Ishikawa (cell line): ENCODE results near the gene SPTBN5.

Source experiments
- CEBPB ChIP-seq: IDR thresholded peaks from 2 replicates; pipeline ENCODE4 v1.6.1; 2012
- EGR1 ChIP-seq: IDR thresholded peaks from 2 replicates; pipeline ENCODE4 v1.6.1; 2012
- EP300 ChIP-seq: IDR thresholded peaks from 2 replicates; pipeline ENCODE4 v1.6.1; 2012; ENCODE audit warnings: borderline replicate concordance
- FOXM1 ChIP-seq: IDR thresholded peaks from 2 replicates; pipeline ENCODE4 v1.6.1; 2012; ENCODE audit warnings: low read depth, borderline replicate concordance
- NFIC ChIP-seq: IDR thresholded peaks from 2 replicates; pipeline ENCODE4 v1.6.1; 2012
- RAD21 ChIP-seq: IDR thresholded peaks from 2 replicates; pipeline ENCODE4 v1.6.1; 2012; ENCODE audit warnings: low read depth
- TAF1 ChIP-seq: IDR thresholded peaks from 2 replicates; pipeline ENCODE4 v1.6.1; 2012; ENCODE audit warnings: low read depth, mild to moderate bottlenecking
- TCF12 ChIP-seq: IDR thresholded peaks from 2 replicates; pipeline ENCODE4 v1.6.1; 2012; ENCODE audit warnings: low read depth
- TEAD4 ChIP-seq: IDR thresholded peaks from 2 replicates; pipeline ENCODE4 v1.6.1; 2012
- YY1 ChIP-seq: IDR thresholded peaks from 2 replicates; pipeline ENCODE4 v1.6.1; 2012; ENCODE audit warnings: low read depth
- ZBTB7A ChIP-seq: IDR thresholded peaks from 2 replicates; pipeline ENCODE4 v1.6.1; 2012; ENCODE audit warnings: low read depth
- TF ChIP-seq, protein P1 (sequence below): IDR thresholded peaks from 2 replicates; pipeline ENCODE4 v1.6.1; 2012
- TF ChIP-seq, protein P2 (sequence below): IDR thresholded peaks from 2 replicates; pipeline ENCODE4 v1.6.1; 2012; ENCODE audit warnings: low read depth, mild to moderate bottlenecking
- TF ChIP-seq, protein P3 (sequence below): IDR thresholded peaks from 2 replicates; pipeline ENCODE4 v1.6.1; 2012

The SPTBN5 gene

DNA sequence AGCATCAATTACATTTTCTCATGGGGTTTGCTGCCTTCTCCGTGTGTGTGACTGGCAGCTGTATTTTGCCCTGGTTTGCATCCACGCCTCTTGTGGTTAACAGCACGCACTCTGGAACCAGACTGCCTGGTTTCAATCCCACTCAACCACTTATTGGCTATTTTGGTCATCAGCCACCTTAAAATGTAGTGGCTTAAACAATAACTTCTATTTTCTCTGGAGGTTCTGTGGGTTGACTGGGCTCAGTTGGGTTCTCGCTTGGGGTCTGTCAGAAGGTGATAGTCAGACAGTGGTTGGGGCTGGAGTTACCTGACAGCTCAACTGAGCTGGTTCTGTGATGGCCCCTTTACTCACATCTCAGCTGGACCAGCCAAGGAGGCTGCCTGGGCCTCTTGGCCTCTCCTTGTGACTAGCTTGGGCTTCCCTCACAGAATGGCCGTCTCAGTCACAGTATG is 41.7 kb upstream of the SPTBN5 start:
- TF ChIP-seq TAF1 (no peak), NFIC (no peak), RAD21 (no peak), YY1 (no peak), TCF12 (no peak), EP300 (no peak), TEAD4 (no peak), FOXM1 (no peak), ZBTB7A (no peak), EGR1 (no peak)
- TF ChIP-seq, protein P1, sequence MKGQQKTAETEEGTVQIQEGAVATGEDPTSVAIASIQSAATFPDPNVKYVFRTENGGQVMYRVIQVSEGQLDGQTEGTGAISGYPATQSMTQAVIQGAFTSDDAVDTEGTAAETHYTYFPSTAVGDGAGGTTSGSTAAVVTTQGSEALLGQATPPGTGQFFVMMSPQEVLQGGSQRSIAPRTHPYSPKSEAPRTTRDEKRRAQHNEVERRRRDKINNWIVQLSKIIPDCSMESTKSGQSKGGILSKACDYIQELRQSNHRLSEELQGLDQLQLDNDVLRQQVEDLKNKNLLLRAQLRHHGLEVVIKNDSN, result no peak

DNA sequence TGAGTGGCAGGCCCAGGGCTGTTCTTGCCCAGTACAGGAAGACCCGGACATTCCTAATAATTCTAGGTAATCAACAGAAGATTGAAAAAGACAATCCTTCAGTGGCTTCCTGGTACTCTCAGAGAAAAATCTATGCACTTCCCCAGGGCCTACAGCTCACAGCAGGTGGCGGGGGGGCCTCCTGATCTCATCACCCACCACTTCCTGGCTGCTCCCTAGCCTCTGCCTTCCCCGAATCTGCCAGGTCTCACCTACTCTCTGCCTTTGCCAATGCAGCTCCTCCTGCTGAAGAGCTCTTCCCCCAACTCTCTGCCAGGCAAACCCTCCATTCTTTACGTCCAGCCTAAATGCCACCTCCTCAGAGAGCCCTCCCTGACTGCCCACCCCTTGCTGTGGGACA is 41.0 kb upstream of the SPTBN5 start:
- TF ChIP-seq TAF1, result no peak

DNA sequence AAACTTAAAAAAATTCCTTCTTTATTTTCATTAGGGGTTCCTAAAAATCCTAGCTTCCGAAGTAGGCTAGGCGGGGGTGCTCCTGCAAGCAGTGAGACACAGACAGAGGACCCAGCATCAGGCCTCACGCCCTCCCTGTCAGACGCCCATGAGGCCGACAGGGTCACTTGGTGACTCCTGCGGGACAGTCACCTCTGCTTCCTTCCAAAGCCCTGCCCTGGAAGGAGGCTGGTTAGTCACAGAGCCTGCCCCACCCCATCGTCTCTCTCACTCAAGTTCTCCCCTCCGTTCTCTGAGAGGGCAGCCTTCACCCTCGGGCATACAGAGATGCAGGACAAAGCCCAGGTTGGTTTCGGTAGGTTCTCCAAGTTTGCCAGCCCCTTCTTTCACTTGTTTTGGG is 39.9 kb upstream of the SPTBN5 start:
- TF ChIP-seq, protein P2, sequence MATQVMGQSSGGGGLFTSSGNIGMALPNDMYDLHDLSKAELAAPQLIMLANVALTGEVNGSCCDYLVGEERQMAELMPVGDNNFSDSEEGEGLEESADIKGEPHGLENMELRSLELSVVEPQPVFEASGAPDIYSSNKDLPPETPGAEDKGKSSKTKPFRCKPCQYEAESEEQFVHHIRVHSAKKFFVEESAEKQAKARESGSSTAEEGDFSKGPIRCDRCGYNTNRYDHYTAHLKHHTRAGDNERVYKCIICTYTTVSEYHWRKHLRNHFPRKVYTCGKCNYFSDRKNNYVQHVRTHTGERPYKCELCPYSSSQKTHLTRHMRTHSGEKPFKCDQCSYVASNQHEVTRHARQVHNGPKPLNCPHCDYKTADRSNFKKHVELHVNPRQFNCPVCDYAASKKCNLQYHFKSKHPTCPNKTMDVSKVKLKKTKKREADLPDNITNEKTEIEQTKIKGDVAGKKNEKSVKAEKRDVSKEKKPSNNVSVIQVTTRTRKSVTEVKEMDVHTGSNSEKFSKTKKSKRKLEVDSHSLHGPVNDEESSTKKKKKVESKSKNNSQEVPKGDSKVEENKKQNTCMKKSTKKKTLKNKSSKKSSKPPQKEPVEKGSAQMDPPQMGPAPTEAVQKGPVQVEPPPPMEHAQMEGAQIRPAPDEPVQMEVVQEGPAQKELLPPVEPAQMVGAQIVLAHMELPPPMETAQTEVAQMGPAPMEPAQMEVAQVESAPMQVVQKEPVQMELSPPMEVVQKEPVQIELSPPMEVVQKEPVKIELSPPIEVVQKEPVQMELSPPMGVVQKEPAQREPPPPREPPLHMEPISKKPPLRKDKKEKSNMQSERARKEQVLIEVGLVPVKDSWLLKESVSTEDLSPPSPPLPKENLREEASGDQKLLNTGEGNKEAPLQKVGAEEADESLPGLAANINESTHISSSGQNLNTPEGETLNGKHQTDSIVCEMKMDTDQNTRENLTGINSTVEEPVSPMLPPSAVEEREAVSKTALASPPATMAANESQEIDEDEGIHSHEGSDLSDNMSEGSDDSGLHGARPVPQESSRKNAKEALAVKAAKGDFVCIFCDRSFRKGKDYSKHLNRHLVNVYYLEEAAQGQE, result no peak
- TF ChIP-seq TCF12 (no peak), RAD21 (no peak), YY1 (no peak), ZBTB7A (no peak), TEAD4 (no peak), EGR1 (no peak), EP300 (no peak)
- TF ChIP-seq, protein P3, sequence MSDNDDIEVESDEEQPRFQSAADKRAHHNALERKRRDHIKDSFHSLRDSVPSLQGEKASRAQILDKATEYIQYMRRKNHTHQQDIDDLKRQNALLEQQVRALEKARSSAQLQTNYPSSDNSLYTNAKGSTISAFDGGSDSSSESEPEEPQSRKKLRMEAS, result no peak

DNA sequence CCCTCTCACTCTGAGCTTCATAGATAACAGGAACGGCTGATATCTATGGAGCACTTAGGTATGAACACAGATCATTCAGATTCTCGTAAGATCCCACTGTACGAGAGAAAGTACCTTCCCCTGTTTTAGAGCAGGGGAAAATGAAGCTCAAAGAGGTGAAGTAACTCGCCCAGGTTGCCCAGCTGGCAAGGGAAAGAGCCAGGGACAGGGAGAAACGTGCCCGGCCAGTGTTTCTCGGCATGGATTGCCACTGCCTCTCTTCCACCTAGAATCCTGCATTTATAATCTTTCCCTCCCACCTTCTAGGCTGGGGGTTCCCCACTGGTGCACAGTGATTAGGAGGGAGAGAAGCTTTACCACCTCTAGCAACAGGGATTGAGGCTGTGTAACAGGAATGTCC is 39.5 kb upstream of the SPTBN5 start:
- TF ChIP-seq TAF1 (no peak), TCF12 (no peak), CEBPB (no peak), ZBTB7A (no peak), FOXM1 (no peak), TEAD4 (no peak)
- TF ChIP-seq, protein P2, result no peak

DNA sequence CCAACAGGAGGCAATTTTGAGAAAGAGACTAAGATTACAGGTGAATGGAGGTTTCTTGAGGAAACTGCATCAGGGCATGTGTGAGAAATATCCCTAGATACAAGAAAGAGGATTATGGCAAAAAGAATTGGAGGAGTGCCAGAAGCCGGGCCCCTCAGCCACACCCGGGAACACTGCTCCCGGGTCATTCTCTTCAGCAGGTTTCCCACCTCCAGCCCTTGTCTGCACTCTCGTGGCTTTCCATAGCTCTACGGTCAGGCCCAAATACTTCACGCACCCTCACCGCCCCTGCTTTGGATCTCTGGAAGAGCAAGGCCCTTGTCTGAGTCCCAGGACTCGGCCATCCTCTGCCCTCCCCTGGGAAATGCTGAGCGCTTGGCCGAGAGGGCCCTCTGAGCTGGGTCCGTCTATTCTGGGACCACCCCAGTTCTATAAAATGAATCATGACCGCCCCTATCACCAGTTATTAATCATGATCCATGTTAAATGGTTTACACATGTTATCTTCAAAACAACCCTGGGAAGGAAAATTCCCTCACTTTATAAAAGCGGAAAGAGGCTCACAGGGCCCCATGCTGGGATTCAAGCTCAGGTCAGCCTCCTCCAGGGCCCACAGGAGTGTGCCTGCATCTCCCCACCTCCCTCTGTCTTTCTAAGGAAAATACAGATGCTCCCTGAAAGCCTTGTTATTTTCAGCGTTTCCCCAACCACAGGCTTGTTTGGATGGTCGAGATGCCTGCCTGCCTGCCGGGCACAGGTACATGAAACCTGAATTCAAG is 38.8 kb upstream of the SPTBN5 start:
- TF ChIP-seq TAF1 (no peak), CEBPB (no peak)
- TF ChIP-seq, protein P3, result no peak

DNA sequence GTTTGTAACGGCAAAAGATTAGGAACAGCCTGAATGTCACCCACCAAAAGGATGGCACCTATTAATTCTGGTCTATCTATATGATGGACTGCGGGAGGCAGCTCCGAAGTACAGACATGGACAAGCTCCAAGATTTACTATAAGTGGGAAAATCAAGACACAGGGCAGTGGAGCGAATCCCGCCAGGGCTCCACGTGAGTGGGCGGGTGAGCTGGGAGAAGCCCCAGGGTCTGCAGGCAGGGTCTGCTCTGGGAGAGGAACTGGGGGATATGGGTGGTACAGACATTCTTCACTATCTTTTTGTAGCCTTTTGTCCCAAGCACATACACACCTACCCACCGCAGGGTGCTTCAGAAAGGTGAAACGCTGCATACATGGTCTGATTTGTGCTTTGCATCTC is 38.2 kb upstream of the SPTBN5 start:
- TF ChIP-seq, protein P1, result no peak
- TF ChIP-seq RAD21, result no peak
- TF ChIP-seq ZBTB7A, result no peak
- no peak for TF ChIP-seq TAF1
- TF ChIP-seq FOXM1, result no peak

DNA sequence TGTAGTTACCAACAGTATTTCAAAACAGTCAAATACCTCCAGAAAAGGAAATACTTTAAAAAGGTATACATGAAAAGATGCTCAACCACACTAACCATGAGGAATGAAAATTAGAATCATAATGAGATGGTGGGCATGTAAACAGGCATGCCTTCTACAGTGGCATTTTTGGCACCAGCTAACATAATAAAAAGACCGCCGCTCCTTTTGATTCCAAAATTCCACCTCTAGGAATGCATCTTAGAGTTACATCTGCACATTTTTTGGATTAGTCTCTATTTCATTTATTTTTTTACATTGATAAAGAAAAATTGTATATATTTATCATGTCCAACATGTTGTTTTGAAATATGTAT is 37.0 kb upstream of the SPTBN5 start:
- TF ChIP-seq RAD21, result no peak
- no peak for TF ChIP-seq FOXM1
- TF ChIP-seq, protein P2, result no peak
- TF ChIP-seq, protein P1, result no peak
- TF ChIP-seq ZBTB7A, result no peak
- TF ChIP-seq NFIC, result no peak
- TF ChIP-seq YY1, result no peak
- TF ChIP-seq EGR1, result no peak
- TF ChIP-seq, protein P3, result no peak
- TF ChIP-seq TAF1, result no peak
- no peak for TF ChIP-seq EP300
